Erythroblast (primary cell): ENCODE results near the gene LRRC37B.
"Not testable (repeated sequence)": the region's sequence is repeated elsewhere in the genome, so short reads cannot be mapped to it uniquely, and the experiment has no call there.

ENCODE experiments used
- DNase-seq, 2 experiments: peaks; one replicate each; lab custom pipeline; 2025; lab: John Stamatoyannopoulos, UW
- GATA1 ChIP-seq: IDR thresholded peaks from 2 replicates; pipeline ENCODE4 v1.6.1; 2011; ENCODE audit warnings: low read depth, mild to moderate bottlenecking, control low read depth, low read length, moderate library complexity
- POLR2A ChIP-seq: IDR thresholded peaks from 2 replicates; pipeline ENCODE4 v1.6.1; 2011; ENCODE audit warnings: mild to moderate bottlenecking, low read length

Gene LRRC37B

DNA sequence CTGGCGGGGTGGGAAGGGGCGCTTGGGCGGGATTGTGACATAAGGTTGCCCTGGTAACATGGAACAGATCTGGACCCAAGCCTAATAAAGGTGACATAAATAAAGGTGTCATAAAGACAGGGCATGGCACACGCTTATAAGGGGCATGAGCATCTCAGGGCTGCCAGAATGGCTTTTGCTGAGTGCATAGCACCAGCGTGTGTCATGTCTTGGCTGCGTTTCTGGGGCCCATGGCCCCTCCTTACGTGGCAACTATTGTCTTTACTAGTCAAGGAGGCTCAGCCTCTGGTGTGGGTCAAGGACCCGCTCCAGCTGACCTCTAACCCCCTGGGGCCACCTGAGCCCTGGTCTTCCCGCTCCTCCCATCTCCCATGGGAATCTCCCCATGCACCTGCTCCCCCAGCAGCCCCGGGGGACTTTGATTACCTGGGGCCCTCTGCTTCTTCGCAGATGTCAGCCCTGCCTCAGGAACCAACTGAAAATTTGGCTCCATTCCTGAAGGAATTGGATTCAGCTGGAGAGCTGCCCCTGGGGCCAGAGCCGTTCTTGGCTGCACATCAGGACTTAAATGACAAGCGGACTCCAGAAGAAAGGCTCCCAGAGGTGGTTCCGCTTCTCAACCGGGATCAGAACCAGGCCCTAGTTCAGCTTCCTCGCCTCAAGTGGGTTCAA is 13.9 kb downstream of the LRRC37B start:
- TF ChIP-seq GATA1 = no peak
- TF ChIP-seq POLR2A = no peak
- DNase-seq = no peak

GRCh38 chr17:32021615-32021955 is 14.4 kb downstream of the LRRC37B start:
- no peak for DNase-seq

DNA sequence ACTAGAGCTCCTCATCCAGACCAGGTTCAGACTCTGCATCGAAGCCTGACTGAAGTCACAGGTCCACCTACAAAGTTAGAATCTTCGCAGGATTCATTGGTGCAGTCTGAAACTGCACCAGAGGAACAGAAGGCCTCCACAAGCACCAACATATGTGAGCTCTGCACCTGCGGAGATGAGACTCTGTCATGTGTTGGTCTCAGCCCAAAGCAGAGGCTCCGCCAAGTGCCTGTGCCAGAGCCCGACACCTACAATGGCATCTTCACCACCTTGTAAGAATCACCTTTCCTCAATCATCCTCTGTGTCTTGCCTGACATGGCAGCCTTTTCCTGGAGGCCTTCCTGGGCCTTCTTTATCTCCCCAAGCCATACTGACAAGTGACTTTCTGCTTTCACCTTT is 15.4 kb downstream of the LRRC37B start:
- not testable (repeated sequence) for DNase-seq

More at GRCh38 chr17:32021615-32021955, 14.4 kb downstream of the LRRC37B start:
- TF ChIP-seq GATA1 (no peak), POLR2A (no peak)

GRCh38 chr17:32027271-32027670 is 20.1 kb downstream of the LRRC37B start:
- not testable (repeated sequence) for DNase-seq

- DNase-seq = no peak
- TF ChIP-seq POLR2A (no peak), GATA1 (no peak)
Measured at GRCh38 chr17:32033223-32033622, 26.0 kb downstream of the LRRC37B start.

GRCh38 chr17:32033812-32034211 is 26.6 kb downstream of the LRRC37B start:
- not testable (repeated sequence) for DNase-seq

GRCh38 chr17:32040246-32040645 is 33.1 kb downstream of the LRRC37B start:
- not testable (repeated sequence) for DNase-seq

- DNase-seq = not testable (repeated sequence)
Measured at GRCh38 chr17:32041306-32041875, 34.2 kb downstream of the LRRC37B start.

GRCh38 chr17:32042266-32042665 is 35.1 kb downstream of the LRRC37B start:
- not testable (repeated sequence) for DNase-seq

DNA sequence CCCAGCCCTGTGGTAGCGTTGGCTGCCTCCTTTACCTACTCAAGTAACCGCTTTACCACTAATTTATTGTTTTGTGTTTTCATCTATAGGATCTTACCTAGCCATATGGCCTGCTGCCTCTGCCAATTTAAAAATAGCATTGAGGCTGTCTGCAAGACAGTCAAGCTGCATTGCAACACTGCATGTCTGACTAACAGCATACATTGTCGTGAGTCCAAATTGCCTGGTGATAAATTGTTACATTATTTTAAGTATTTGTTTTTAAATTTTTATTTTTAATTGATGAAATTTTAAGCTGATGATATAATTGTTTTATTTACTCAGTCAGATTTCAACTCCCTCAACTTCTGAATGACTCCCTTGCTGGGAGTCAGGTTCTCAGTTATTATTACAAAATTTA is 38.4 kb downstream of the LRRC37B start:
- not testable (repeated sequence) for DNase-seq

DNA sequence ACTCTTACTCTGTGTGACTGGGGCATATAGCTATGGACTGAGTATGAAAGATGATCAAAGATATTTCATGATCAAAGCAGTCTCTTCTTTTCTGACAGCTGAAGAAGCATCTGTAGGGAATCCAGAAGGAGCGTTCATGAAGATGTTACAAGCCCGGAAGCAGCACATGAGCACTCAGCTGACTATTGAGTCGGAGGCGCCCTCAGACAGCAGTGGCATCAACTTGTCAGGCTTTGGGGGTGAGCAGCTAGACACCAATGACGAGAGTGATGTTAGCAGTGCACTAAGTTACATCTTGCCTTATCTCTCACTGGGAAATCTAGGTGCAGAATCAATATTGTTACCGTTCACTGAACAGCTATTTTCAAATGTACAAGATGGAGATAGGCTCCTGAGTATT is 40.5 kb downstream of the LRRC37B start:
- DNase-seq = not testable (repeated sequence)

DNA sequence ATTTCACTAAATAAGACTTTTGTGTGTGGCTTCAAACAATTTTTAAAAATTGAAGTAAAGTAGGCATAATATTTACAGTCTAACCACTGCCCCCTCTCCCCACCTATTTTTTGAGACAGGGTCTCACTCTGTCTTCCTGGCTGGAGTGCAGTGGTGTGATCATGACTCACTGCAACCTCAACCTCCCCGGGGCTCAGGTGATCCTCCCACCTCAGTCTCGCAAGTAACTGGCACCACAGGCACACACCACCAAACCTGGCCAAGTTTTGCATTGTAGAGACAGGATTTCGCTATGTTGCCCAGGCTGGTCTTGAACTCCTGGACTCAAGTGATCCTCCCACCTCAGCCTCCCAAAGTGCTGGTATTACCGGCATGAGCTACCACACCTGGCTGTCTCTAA is 47.8 kb downstream of the LRRC37B start:
- DNase-seq = not testable (repeated sequence)

DNA sequence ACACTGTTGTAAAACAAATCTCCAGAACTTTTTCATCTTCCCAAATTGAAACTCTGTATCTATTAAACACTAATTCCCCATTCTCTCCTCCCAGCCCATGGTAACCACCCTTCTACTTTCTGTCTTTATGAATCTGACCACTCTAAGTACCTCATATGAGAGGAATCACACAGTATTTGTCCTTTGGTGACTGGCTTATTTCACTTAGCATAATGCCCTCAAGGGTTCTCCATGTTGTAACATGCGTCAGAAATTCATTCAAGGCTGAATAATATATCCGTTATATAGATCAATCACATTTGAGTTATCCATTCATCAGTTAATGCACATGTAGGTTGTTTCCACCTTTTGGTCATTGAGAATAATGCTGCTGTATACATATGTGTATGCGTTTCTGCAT is 48.2 kb downstream of the LRRC37B start:
- not testable (repeated sequence) for DNase-seq

DNA sequence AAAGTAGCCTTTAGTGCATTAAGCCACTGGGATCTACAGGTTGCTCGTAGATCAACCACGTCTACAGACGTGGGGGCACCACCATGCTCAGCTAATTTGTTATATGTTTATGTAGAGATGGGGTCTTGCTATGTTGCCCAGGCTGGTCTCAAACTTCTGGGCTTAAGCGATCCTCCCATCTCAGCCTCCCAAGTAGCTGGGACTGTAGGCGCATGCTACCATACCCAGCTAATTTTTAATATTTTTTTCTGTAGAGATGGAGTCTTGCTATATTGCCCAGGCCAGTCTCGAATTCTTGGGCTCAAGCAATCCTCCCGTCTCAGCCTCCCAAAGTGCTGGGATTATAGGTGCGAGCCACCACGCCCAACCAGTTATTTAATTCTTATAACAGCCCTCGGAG is 49.3 kb downstream of the LRRC37B start:
- DNase-seq = not testable (repeated sequence)

- not testable (repeated sequence) for DNase-seq
Measured at GRCh38 chr17:32057460-32058105, 50.4 kb downstream of the LRRC37B start.

- DNase-seq = not testable (repeated sequence)
Measured at GRCh38 chr17:32060695-32061094, 53.5 kb downstream of the LRRC37B start.

GRCh38 chr17:32061840-32062239 is 54.7 kb downstream of the LRRC37B start:
- DNase-seq = not testable (repeated sequence)

- not testable (repeated sequence) for DNase-seq
Measured at GRCh38 chr17:32064091-32064490, 56.9 kb downstream of the LRRC37B start.

DNA sequence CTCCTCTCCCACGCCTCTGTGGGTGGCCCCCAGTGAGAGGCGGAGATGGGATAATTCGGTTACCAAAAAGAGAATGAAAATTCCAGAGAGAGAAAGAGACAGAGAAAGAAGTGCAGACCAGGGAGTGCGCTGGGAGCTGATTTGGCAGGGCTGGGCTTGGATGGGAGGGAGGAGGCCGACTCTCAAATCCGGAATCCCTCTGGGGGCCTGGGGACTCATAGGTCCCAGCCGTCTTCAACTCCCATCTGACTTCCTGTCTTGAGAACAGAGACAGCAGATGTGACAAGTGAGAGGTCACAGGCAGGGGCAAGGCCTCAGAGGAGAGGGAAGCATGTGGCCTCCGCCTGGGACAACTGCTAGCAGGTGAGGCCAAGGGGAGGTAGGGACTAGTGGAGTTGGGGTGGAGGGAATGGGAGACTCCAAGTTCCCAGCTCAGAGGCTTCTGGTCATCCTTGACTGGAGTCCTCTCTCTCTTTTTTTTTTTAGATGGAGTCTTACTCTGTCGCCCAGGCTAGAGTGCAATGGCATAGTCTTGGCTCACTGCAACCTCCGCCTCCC is 59.0 kb downstream of the LRRC37B start:
- not testable (repeated sequence) for DNase-seq

DNA sequence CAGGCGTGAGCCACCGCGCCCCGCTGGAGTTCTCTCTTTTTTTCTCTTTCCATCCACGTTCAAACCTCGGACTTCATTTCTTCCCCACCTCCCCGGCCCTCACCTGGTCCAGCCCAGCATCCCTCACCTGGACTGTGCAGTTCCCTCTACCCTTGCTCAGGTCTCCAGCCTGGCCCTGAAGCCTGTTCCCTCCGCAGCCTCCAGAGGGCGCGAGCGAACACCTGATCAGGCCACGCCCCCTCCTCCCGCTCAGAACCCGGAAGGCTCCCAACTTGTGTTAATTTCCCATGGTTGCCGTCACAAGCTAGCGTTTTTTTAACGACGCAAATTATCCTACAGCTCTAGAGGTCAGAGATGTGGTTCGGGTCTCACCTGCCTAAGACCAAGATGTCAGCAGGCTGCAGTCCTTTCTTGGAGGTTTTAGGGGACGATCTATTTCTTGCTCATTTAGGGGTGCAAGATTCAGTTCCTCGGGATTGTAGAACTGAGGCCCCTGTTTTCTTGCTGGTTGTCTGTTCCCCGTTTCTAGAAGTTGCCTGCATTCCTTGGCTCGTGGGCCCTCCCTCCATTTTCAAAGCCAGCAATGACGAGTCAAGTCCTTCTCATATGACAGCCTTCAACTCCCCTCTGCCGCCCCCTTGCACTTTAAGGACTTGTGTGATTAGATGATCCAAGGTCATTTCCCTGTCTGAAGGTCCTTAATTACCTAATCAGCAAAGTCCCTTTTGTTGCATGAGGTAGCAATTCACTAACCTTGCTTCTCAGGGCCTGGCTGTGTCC is 59.9 kb downstream of the LRRC37B start:
- not testable (repeated sequence) for DNase-seq

DNA sequence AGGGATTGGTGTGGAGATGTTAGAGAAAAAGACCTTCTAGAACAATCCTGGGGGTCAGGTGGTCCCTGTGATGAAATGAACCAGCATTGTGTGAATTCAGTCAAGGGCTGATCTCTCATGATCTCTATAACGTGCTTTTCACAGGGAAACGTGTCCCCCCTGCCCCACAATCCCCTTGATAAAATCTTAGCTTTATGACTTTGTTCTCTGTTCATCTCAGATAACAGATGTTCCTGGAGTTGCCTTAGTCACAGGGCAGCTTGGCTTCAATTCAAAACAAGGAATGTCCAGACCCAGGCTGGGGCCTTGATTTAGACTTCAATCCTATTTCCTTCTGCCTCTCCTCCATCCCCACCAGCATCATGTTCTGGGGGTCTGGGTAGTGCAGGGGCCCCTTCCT is 61.9 kb downstream of the LRRC37B start:
- DNase-seq = peak in 1 of 2 experiments; percentile 50
